Activated CD8-positive, alpha-beta T cell treated with anti-CD3 and anti-CD28 coated beads for 36 hours (primary cell): Measurements from ENCODE around the gene STK32C. TPM values are rescaled to one million over a fixed set of nuclear protein-coding genes. Genes with fewer than 3 reads are reported as not detected.
A peak's percentile ranks its signal among the peaks of the same experiment; 100 is the strongest.

Experiments used
- ATAC-seq: fragments of 200-7000 bp; cut with Tn5 transposase; one replicate; pipeline ENCODE4 v1.10.0; 2021; ENCODE audit warnings: mild to moderate bottlenecking, moderate library complexity
- CTCF ChIA-PET: fragments of 350-600 bp; sonication (Branson Sonifier 250); formaldehyde crosslinking; loops from one replicate; lab custom pipeline; 2021; ENCODE audit warnings: antibody characterized with exemption; lab: Charles Lee
- POLR2A ChIA-PET: fragments of 350-600 bp; sonication (Branson Sonifier 250); formaldehyde crosslinking; loops from one replicate; lab custom pipeline; 2021; ENCODE audit warnings: antibody characterized with exemption; lab: Charles Lee
- DNase-seq: peaks from one replicate; pipeline ENCODE4 v3.0.0-alpha.2; 2020
- H3K27ac Mint-ChIP-seq: one replicate; pipeline ENCODE4 v1.8.0; 2021; ENCODE audit warnings: mild to moderate bottlenecking, mixed read lengths
- H3K27me3 Mint-ChIP-seq: one replicate; pipeline ENCODE4 v1.8.0; 2021; ENCODE audit warnings: mixed read lengths
- H3K36me3 Mint-ChIP-seq: one replicate; pipeline ENCODE4 v1.8.0; 2021; ENCODE audit warnings: low read depth, mixed read lengths
- H3K4me1 Mint-ChIP-seq: one replicate; pipeline ENCODE4 v1.8.0; 2021; ENCODE audit warnings: low read depth, mixed read lengths
- H3K4me3 Mint-ChIP-seq: one replicate; pipeline ENCODE4 v1.8.0; 2021; ENCODE audit warnings: mild to moderate bottlenecking, moderate library complexity, mixed read lengths
- H3K9me3 Mint-ChIP-seq: one replicate; pipeline ENCODE4 v1.8.0; 2021; ENCODE audit warnings: mixed read lengths
- intact Hi-C: fragments of 100-400 bp; cut with micrococcal nuclease; formaldehyde crosslinking; loops from one replicate; pipeline ENCODE4 v1.10.0; 2022
- total RNA-seq, 2 experiments: library from RNA; stranded (reverse); gene quantifications; one replicate each; pipeline ENCODE4 v1.2.3, GENCODE V29; 2021
- TF ChIP-seq, protein P1 (sequence below): fragments of 200-600 bp; IDR thresholded peaks from one replicate; pipeline ENCODE4 v1.8.0; 2022; ENCODE audit warnings: antibody characterized with exemption, mild to moderate bottlenecking

The STK32C gene
- total RNA-seq, 2 experiments from 2014 or later: 29.3 to 31.4 TPM

- Mint-ChIP-seq H3K27ac (no peak overlapping the region), H3K4me3 (peak overlapping the region; percentile 72), H3K9me3 (no peaks in the 10 kb centered on the region), H3K36me3 (peaks cover 6% of the 10 kb centered on the region), H3K27me3 (no peaks in the 10 kb centered on the region), H3K4me1 (peaks cover 34% of the 10 kb centered on the region)
- DNase-seq (no peak), ATAC-seq (no peak)
- TF ChIP-seq, protein P1, sequence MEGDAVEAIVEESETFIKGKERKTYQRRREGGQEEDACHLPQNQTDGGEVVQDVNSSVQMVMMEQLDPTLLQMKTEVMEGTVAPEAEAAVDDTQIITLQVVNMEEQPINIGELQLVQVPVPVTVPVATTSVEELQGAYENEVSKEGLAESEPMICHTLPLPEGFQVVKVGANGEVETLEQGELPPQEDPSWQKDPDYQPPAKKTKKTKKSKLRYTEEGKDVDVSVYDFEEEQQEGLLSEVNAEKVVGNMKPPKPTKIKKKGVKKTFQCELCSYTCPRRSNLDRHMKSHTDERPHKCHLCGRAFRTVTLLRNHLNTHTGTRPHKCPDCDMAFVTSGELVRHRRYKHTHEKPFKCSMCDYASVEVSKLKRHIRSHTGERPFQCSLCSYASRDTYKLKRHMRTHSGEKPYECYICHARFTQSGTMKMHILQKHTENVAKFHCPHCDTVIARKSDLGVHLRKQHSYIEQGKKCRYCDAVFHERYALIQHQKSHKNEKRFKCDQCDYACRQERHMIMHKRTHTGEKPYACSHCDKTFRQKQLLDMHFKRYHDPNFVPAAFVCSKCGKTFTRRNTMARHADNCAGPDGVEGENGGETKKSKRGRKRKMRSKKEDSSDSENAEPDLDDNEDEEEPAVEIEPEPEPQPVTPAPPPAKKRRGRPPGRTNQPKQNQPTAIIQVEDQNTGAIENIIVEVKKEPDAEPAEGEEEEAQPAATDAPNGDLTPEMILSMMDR: no peak
- ChIA-PET CTCF (interaction anchor here (1.0 kb wide), 2 partner anchors 24 to 25 kb away, joined by 3 read pairs; no protein-coding TSS in a partner anchor), POLR2A (interaction anchor here (1.3 kb wide), 1 partner anchor 12 kb away, joined by 3 read pairs; no protein-coding TSS in a partner anchor)
- intact Hi-C loops: no loop called here
Measured at GRCh38 chr10:132336064-132336746, 28.5 kb upstream of the STK32C start.

DNA sequence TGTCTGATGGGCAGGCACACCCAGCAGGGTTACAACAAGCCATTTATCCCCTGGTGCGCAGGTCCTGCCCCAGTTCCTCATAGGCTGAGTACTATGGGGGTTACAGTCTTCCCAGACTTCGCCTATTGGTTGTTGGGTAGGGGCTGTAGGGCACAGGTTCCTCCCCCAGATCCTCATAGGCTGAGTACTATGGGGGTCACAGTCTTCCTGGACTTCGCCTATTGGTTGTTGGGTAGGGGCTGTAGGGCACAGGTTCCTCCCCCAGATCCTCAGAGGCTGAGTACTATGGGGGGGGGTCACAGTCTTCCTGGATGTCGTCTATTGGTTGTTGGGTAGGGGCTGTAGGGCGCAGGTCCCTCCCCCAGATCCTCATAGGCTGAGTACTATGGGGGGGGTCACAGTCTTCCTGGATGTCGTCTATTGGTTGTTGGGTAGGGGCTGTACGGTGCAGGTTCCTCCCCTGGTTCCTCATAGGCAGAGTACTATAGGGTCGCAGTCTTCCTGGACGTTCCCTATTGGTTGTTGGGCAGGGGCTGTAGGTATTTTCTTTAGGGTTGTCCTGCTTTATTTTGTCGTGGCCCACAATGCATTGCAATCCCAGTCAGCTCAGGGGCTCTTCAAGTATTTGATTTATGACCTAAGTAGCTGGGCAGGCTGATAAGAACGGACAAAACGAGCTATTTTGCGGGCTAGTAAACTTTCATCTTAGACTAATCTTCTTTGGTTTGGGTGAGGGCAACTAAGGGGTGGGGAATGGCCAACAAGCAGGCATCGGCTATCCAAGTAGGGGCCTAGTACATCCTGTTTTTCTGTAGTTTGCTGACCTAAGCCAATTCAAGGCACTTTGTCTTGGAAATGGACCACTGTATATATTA, 27.7 kb upstream of the STK32C start:
- Mint-ChIP-seq H3K36me3 (peaks cover 11% of the 10 kb centered on the region), H3K4me3 (peak overlapping the region; percentile 72), H3K27ac (no peak overlapping the region), H3K27me3 (no peaks in the 10 kb centered on the region), H3K4me1 (peaks cover 34% of the 10 kb centered on the region), H3K9me3 (no peaks in the 10 kb centered on the region)
- ATAC-seq (no peak), DNase-seq (no peak)
- intact Hi-C loops: no loop called here
- ChIA-PET POLR2A (interaction anchor here (1.3 kb wide), 1 partner anchor 12 kb away, joined by 3 read pairs; no protein-coding TSS in a partner anchor), CTCF (interaction anchor here (1.0 kb wide), 2 partner anchors 25 to 26 kb away, joined by 3 read pairs; no protein-coding TSS in a partner anchor)
- TF ChIP-seq, protein P1: no peak

- POLR2A ChIA-PET: no interaction called here
- Mint-ChIP-seq H3K9me3 (no peaks in the 10 kb centered on the region), H3K4me1 (peaks cover 39% of the 10 kb centered on the region), H3K4me3 (no peak overlapping the region), H3K36me3 (peaks cover 19% of the 10 kb centered on the region), H3K27ac (no peak overlapping the region), H3K27me3 (no peaks in the 10 kb centered on the region)
- CTCF ChIA-PET: no interaction called here
- intact Hi-C loops: no loop called here
- TF ChIP-seq, protein P1: no peak
- ATAC-seq (no peak), DNase-seq (no peak)
Measured at GRCh38 chr10:132334631-132335188, 27.0 kb upstream of the STK32C start.

DNA sequence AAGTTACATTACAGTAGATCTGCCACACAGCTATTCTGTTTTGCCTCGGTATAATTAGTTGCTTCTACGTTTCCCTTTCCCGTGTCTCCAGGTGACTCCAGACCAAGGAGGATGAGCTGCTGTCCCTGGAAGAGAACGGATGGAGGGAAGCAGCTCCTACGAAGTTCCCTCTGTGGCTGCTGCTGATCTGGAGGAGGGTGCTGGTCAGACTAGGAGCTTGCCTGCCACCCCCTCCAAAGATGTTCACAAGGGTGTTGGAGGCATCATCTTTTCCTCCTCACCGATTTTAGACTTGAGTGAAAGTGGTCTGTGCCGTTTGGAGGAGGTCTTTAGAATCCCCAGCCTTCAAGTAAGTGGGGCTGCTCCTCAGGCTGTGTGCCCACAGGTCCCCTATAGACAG, 25.6 kb upstream of the STK32C start:
- ChIA-PET POLR2A (no interaction called here), CTCF (no interaction called here)
- ATAC-seq: no peak
- H3K9me3 Mint-ChIP-seq: no peaks in the 10 kb centered on the region
- TF ChIP-seq, protein P1: no peak
- peaks cover 51% of the 10 kb centered on the region for H3K4me1 Mint-ChIP-seq
- no peak overlapping the region for H3K27ac Mint-ChIP-seq
- no peak for DNase-seq
- H3K4me3 Mint-ChIP-seq: peak overlapping the region; percentile 90
- intact Hi-C loops: no loop called here
- no peaks in the 10 kb centered on the region for H3K27me3 Mint-ChIP-seq
- H3K36me3 Mint-ChIP-seq: peaks cover 28% of the 10 kb centered on the region
